KMS-11 (cell line): ENCODE measurements around the gene NSD1.

ENCODE experiments used
- H2AFZ ChIP-seq: fragments of 200-600 bp; sonication (generic); 2 replicates; pipeline ENCODE4 v1.6.1; 2016; ENCODE audit warnings: antibody characterized with exemption, mixed run types, low read depth
- H3K27ac ChIP-seq: fragments of 200-600 bp; sonication (generic); 2 replicates; pipeline ENCODE4 v1.6.1; 2016; ENCODE audit warnings: mild to moderate bottlenecking, mixed run types
- H3K27me3 ChIP-seq: fragments of 200-600 bp; sonication (generic); 2 replicates; pipeline ENCODE4 v1.6.1; 2017; ENCODE audit warnings: mild to moderate bottlenecking, low read depth, mixed run types, moderate library complexity; ENCODE audit not compliant: insufficient read depth
- H3K36me3 ChIP-seq: fragments of 200-600 bp; sonication (generic); 2 replicates; pipeline ENCODE4 v1.6.1; 2017; ENCODE audit warnings: mild to moderate bottlenecking, mixed run types; ENCODE audit not compliant: insufficient read depth
- H3K4me1 ChIP-seq: fragments of 200-600 bp; sonication (generic); 2 replicates; pipeline ENCODE4 v1.6.1; 2016; ENCODE audit warnings: mild to moderate bottlenecking, low read depth, mixed run types; ENCODE audit not compliant: poor library complexity, severe bottlenecking
- H3K4me2 ChIP-seq: fragments of 200-600 bp; sonication (generic); 2 replicates; pipeline ENCODE4 v1.7.0; 2016; ENCODE audit warnings: mild to moderate bottlenecking, mixed run types
- H3K4me3 ChIP-seq: fragments of 200-600 bp; sonication (generic); IDR thresholded peaks from 2 replicates; pipeline ENCODE4 v1.6.1; 2017; ENCODE audit warnings: low read depth, low read length, mixed read lengths; ENCODE audit not compliant: insufficient read depth
- H3K79me2 ChIP-seq: fragments of 200-600 bp; sonication (generic); 2 replicates; pipeline ENCODE4 v1.6.1; 2016; ENCODE audit warnings: low read depth, mixed run types; ENCODE audit not compliant: insufficient read depth
- H3K9ac ChIP-seq: fragments of 200-600 bp; sonication (generic); 2 replicates; pipeline ENCODE4 v1.6.1; 2016; ENCODE audit warnings: mild to moderate bottlenecking, mixed run types
- H4K20me1 ChIP-seq: fragments of 200-600 bp; sonication (generic); 2 replicates; pipeline ENCODE4 v1.6.1; 2016; ENCODE audit warnings: mild to moderate bottlenecking, mixed run types; ENCODE audit not compliant: insufficient read depth
- TF ChIP-seq, protein P1 (sequence below): fragments of 200-600 bp; sonication (generic); conservative IDR thresholded peaks from 2 replicates; pipeline ENCODE4 v1.6.1; 2017; ENCODE audit warnings: low read depth, mild to moderate bottlenecking, antibody characterized with exemption, low read length, moderate library complexity, mixed read lengths

The NSD1 gene

DNA sequence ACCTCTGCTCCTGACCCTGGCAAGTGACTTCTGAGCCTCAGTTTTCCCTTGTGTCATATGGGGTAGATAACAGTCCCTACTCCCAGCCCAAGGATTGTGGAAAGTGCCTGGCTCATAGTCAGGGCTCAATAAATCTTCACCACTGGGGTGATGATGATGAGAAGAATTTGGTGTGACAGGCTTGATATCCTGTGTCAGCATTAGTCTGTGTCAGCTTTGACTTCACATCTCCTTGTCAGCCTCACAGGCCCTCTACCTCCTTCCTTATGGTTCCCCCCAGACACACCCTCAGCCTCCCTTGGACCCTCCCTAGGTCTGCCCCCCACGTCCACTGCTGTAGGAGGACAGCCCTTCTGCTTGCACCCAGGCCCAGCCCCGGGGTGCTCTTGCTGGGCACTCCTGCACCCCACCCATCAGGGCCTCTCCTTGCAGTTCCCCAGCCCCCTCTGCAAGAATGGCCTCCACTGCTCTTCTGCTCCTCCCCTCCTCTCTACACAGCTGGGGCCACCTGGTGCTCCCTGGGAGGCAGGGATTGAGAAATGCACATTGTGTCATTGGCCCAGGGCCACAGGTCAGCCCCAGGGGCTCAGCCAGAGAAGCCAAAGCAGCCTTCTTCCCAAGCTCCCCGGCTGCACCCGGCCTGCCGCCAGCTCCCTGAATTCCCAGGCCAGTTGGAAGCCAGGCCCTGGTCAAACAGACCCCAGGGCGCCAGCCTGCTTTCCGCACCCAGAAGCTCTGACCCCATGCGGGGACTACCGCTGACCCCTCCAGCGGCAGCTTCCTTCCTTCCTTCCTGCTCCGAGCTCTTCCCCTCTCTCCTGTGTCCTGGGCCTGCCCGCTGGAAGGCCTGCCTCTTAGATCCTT, 39.1 kb upstream of the NSD1 start:
- Histone ChIP-seq H3K79me2 (no peaks in the 10 kb centered on the region), H4K20me1 (no peaks in the 10 kb centered on the region), H3K4me2 (no peak overlapping the region), H3K36me3 (no peaks in the 10 kb centered on the region), H3K9ac (no peak overlapping the region), H2AFZ (no peak overlapping the region), H3K4me1 (no peaks in the 10 kb centered on the region), H3K27ac (no peak overlapping the region), H3K4me3 (no peak overlapping the region), H3K27me3 (no peaks in the 10 kb centered on the region)
- TF ChIP-seq, protein P1, sequence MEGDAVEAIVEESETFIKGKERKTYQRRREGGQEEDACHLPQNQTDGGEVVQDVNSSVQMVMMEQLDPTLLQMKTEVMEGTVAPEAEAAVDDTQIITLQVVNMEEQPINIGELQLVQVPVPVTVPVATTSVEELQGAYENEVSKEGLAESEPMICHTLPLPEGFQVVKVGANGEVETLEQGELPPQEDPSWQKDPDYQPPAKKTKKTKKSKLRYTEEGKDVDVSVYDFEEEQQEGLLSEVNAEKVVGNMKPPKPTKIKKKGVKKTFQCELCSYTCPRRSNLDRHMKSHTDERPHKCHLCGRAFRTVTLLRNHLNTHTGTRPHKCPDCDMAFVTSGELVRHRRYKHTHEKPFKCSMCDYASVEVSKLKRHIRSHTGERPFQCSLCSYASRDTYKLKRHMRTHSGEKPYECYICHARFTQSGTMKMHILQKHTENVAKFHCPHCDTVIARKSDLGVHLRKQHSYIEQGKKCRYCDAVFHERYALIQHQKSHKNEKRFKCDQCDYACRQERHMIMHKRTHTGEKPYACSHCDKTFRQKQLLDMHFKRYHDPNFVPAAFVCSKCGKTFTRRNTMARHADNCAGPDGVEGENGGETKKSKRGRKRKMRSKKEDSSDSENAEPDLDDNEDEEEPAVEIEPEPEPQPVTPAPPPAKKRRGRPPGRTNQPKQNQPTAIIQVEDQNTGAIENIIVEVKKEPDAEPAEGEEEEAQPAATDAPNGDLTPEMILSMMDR: no peak

DNA sequence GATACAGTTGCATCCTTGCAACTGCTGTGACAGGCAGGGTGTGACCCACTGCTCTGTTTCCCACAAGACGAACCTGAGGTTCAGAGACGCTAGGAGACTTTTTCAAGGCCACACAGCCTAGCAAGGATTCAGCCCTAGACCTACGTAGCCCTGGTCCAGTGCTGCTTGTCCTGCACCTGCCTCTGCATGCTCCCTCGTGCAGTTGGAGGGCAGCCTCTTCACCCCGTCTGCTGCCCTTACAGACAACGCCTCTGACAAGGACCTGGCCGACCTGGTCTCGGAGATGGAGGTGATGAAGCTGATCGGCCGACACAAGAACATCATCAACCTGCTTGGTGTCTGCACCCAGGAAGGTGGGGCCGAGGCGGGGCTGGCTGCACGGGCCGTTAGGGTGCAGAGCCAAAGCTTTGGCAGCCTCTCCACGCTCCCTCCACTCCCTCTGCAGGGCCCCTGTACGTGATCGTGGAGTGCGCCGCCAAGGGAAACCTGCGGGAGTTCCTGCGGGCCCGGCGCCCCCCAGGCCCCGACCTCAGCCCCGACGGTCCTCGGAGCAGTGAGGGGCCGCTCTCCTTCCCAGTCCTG, 38.4 kb upstream of the NSD1 start:
- H3K9ac ChIP-seq: no peak overlapping the region

DNA sequence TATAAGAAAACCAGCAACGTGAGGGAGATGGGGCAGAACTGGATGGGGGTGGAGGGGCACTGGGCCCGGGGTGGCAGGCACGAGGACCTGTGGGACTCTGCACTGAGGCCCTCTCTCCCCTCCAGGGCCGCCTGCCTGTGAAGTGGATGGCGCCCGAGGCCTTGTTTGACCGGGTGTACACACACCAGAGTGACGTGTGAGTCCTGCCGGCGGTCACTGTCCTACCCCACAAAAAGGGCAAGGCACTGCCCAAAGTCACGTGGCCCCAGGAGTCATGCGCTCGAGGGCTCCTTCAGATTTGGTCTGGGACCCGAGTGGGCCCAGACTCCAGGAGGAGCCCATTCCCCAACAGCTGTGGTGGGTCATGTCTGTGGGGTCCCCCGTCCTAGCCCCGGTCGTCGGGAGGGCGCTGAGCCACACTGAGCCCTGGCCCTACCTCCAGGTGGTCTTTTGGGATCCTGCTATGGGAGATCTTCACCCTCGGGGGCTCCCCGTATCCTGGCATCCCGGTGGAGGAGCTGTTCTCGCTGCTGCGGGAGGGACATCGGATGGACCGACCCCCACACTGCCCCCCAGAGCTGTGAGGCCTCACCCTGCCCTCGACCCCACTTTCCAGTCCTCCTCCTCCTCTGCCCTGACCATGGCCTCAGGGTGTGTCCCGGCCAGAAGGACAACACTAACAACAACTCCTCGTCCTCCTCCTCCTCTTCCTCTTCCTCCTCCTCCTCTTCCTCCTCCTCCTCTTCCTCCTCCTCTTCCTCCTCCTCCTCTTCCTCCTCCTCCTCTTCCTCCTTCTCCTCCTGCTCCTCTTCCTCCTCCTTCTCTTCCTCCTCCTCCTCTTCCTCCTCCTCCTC, 37.2 kb upstream of the NSD1 start:
- H3K4me1 ChIP-seq: no peaks in the 10 kb centered on the region
- H3K27me3 ChIP-seq: no peaks in the 10 kb centered on the region
- H3K79me2 ChIP-seq: no peaks in the 10 kb centered on the region
- no peak overlapping the region for H2AFZ ChIP-seq
- H3K4me2 ChIP-seq: no peak overlapping the region
- no peaks in the 10 kb centered on the region for H4K20me1 ChIP-seq
- H3K27ac ChIP-seq: no peak overlapping the region
- H3K36me3 ChIP-seq: no peaks in the 10 kb centered on the region
- H3K4me3 ChIP-seq: no peak overlapping the region
- TF ChIP-seq, protein P1: no peak
- H3K9ac ChIP-seq: no peak overlapping the region

More for the DNA sequence above, 38.4 kb upstream of the NSD1 start:
- H3K36me3 ChIP-seq: no peaks in the 10 kb centered on the region
- H3K4me3 ChIP-seq: no peak overlapping the region
- H3K79me2 ChIP-seq: no peaks in the 10 kb centered on the region
- no peaks in the 10 kb centered on the region for H3K4me1 ChIP-seq
- H3K4me2 ChIP-seq: no peak overlapping the region
- no peaks in the 10 kb centered on the region for H3K27me3 ChIP-seq
- no peak overlapping the region for H2AFZ ChIP-seq
- no peak overlapping the region for H3K27ac ChIP-seq
- H4K20me1 ChIP-seq: no peaks in the 10 kb centered on the region
- TF ChIP-seq, protein P1: no peak

GRCh38 chr5:177097016-177097985, 36.3 kb upstream of the NSD1 start:
- Histone ChIP-seq H3K9ac (no peak overlapping the region), H3K27me3 (no peaks in the 10 kb centered on the region), H2AFZ (no peak overlapping the region), H3K4me1 (no peaks in the 10 kb centered on the region), H3K27ac (no peak overlapping the region), H3K4me2 (no peak overlapping the region), H3K36me3 (no peaks in the 10 kb centered on the region), H3K4me3 (no peak overlapping the region), H3K79me2 (no peaks in the 10 kb centered on the region), H4K20me1 (no peaks in the 10 kb centered on the region)
- TF ChIP-seq, protein P1: no peak
